Measurements from ENCODE around the gene JPT2.

DNA sequence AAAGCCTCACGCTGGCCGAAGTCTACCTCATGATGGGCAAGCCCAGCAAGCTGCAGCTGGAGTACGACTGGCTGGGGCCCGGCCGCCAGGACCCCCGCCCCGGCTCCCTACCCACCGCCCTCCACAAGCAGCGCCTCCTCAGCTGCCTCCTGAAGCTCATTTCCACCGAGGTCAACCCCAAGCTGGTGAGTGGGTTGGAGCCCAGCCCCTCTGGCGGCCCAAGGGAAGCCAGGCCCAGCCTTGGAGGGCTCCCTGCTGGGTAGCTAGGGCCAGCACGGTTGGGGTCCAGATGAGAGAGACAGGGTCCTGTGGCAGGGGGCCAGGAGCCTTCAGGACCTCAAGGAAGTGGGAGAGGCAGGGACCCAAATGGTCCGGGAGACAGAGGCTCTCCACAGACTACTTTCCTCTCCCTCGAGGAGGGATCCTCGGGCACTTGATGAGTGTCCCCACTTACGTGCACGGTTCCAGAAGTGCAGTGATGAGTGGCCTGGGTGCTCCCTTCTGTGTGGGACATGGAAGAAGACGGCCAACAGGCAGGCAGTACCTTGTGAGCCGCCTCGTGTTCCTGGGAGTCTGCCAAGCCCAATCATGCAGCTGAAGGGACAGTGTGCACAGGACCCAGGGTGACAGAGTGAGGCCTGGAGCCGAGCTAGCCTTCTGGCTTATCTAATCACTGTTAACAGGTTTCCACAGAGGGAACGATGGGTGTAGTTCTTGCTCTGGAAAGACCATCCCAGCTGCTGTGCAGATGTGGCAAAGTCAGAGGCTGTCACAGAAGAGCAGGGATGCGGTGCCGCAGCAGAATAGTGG lies 21.1 kb upstream of the JPT2 start:
- TF ChIP-seq POLR2AphosphoS5 (IDR thresholded peaks at IDR 0.05; ENCODE audit: low read depth): no peak
- TF ChIP-seq, protein P1, sequence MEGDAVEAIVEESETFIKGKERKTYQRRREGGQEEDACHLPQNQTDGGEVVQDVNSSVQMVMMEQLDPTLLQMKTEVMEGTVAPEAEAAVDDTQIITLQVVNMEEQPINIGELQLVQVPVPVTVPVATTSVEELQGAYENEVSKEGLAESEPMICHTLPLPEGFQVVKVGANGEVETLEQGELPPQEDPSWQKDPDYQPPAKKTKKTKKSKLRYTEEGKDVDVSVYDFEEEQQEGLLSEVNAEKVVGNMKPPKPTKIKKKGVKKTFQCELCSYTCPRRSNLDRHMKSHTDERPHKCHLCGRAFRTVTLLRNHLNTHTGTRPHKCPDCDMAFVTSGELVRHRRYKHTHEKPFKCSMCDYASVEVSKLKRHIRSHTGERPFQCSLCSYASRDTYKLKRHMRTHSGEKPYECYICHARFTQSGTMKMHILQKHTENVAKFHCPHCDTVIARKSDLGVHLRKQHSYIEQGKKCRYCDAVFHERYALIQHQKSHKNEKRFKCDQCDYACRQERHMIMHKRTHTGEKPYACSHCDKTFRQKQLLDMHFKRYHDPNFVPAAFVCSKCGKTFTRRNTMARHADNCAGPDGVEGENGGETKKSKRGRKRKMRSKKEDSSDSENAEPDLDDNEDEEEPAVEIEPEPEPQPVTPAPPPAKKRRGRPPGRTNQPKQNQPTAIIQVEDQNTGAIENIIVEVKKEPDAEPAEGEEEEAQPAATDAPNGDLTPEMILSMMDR (conservative IDR thresholded peaks at IDR 0.05; ENCODE audit: low read depth in 2 of 2): no peak
- no peak for TF ChIP-seq EZH2phosphoT487 (IDR thresholded peaks at IDR 0.05; ENCODE audit: unreplicated experiment)
- no peak for TF ChIP-seq EZH2 (IDR thresholded peaks at IDR 0.05; ENCODE audit: low read depth, unreplicated experiment)
- TF ChIP-seq, protein P2, sequence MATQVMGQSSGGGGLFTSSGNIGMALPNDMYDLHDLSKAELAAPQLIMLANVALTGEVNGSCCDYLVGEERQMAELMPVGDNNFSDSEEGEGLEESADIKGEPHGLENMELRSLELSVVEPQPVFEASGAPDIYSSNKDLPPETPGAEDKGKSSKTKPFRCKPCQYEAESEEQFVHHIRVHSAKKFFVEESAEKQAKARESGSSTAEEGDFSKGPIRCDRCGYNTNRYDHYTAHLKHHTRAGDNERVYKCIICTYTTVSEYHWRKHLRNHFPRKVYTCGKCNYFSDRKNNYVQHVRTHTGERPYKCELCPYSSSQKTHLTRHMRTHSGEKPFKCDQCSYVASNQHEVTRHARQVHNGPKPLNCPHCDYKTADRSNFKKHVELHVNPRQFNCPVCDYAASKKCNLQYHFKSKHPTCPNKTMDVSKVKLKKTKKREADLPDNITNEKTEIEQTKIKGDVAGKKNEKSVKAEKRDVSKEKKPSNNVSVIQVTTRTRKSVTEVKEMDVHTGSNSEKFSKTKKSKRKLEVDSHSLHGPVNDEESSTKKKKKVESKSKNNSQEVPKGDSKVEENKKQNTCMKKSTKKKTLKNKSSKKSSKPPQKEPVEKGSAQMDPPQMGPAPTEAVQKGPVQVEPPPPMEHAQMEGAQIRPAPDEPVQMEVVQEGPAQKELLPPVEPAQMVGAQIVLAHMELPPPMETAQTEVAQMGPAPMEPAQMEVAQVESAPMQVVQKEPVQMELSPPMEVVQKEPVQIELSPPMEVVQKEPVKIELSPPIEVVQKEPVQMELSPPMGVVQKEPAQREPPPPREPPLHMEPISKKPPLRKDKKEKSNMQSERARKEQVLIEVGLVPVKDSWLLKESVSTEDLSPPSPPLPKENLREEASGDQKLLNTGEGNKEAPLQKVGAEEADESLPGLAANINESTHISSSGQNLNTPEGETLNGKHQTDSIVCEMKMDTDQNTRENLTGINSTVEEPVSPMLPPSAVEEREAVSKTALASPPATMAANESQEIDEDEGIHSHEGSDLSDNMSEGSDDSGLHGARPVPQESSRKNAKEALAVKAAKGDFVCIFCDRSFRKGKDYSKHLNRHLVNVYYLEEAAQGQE (IDR thresholded peaks at IDR 0.05; ENCODE audit: unreplicated experiment): no peak
- TF ChIP-seq CREB1 (CRISPR knock-in tag; IDR thresholded peaks at IDR 0.05; ENCODE audit: low read depth): no peak
- TF ChIP-seq JUNB (IDR thresholded peaks at IDR 0.05; ENCODE audit: unreplicated experiment): no peak
- TF ChIP-seq STAT1 (IDR thresholded peaks at IDR 0.05; ENCODE audit: unreplicated experiment): no peak
- no peak for TF ChIP-seq ZNF331 (CRISPR knock-in tag; IDR thresholded peaks at IDR 0.05; ENCODE audit: low read depth)
- TF ChIP-seq, protein P3, sequence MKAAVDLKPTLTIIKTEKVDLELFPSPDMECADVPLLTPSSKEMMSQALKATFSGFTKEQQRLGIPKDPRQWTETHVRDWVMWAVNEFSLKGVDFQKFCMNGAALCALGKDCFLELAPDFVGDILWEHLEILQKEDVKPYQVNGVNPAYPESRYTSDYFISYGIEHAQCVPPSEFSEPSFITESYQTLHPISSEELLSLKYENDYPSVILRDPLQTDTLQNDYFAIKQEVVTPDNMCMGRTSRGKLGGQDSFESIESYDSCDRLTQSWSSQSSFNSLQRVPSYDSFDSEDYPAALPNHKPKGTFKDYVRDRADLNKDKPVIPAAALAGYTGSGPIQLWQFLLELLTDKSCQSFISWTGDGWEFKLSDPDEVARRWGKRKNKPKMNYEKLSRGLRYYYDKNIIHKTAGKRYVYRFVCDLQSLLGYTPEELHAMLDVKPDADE (IDR thresholded peaks at IDR 0.05): no peak
